WTC11 (cell line): ENCODE results near the gene ATXN7L3B. TPM values are rescaled to one million over a fixed set of nuclear protein-coding genes. Genes with fewer than 3 reads are reported as not detected.

Source experiments
- ATAC-seq: fragments of 200-7000 bp; cut with Tn5 transposase; 2 replicates; pipeline ENCODE4 v1.10.0; 2021; ENCODE audit warnings: mild to moderate bottlenecking, moderate library complexity
- CTCF ChIA-PET: fragments of 300-600 bp; sonication (Branson Sonifier 250); formaldehyde crosslinking; loops from one replicate; lab custom pipeline; 2021; ENCODE audit warnings: antibody characterized with exemption; lab: Charles Lee
- POLR2A ChIA-PET: fragments of 350-600 bp; sonication (Branson Sonifier 250); formaldehyde crosslinking; loops from one replicate; lab custom pipeline; 2021; ENCODE audit warnings: antibody characterized with exemption; lab: Charles Lee
- DNase-seq: peaks from one replicate; pipeline ENCODE4 v3.0.0; 2021; ENCODE audit warnings: low spot score
- H3K27ac Mint-ChIP-seq: 2 replicates; pipeline ENCODE4 v1.8.0; 2021; ENCODE audit warnings: mixed read lengths
- H3K27me3 Mint-ChIP-seq: 2 replicates; pipeline ENCODE4 v1.8.0; 2021; ENCODE audit warnings: low read depth, mild to moderate bottlenecking, moderate library complexity, mixed read lengths
- H3K36me3 Mint-ChIP-seq: 2 replicates; pipeline ENCODE4 v1.8.0; 2021; ENCODE audit warnings: mixed read lengths
- H3K4me1 Mint-ChIP-seq: 2 replicates; pipeline ENCODE4 v1.8.0; 2022; ENCODE audit warnings: mixed read lengths
- H3K4me3 Mint-ChIP-seq: 2 replicates; pipeline ENCODE4 v1.8.0; 2021; ENCODE audit warnings: mild to moderate bottlenecking, moderate library complexity, mixed read lengths
- H3K9me3 Mint-ChIP-seq: 2 replicates; pipeline ENCODE4 v1.8.0; 2021; ENCODE audit warnings: mixed read lengths
- ATF3 ChIP-seq: sonication (generic); formaldehyde crosslinking; conservative IDR thresholded peaks from 2 replicates; pipeline ENCODE4 v1.8.1; 2022; ENCODE audit warnings: mild to moderate bottlenecking, missing genetic modification reagents
- ATF6 ChIP-seq: sonication (generic); formaldehyde crosslinking; IDR thresholded peaks from 2 replicates; pipeline ENCODE4 v1.8.1; 2023; ENCODE audit warnings: mild to moderate bottlenecking, missing genetic modification reagents
- CREM ChIP-seq: sonication (generic); formaldehyde crosslinking; IDR thresholded peaks from 2 replicates; pipeline ENCODE4 v1.8.1; 2022; ENCODE audit warnings: mild to moderate bottlenecking, missing genetic modification reagents, moderate library complexity
- E2F1 ChIP-seq: sonication (generic); formaldehyde crosslinking; IDR thresholded peaks from 2 replicates; pipeline ENCODE4 v1.8.0; 2022; ENCODE audit warnings: mild to moderate bottlenecking, missing genetic modification reagents
- ERG ChIP-seq: fragments of 250-450 bp; sonication (Bioruptor Pico); IDR thresholded peaks from 2 replicates; pipeline ENCODE4 v1.8.0; 2021; ENCODE audit warnings: mild to moderate bottlenecking
- ETV6 ChIP-seq: sonication (generic); formaldehyde crosslinking; IDR thresholded peaks from 2 replicates; pipeline ENCODE4 v1.8.1; 2022; ENCODE audit warnings: mild to moderate bottlenecking, missing genetic modification reagents
- FOXP1 ChIP-seq: sonication (generic); formaldehyde crosslinking; IDR thresholded peaks from 2 replicates; pipeline ENCODE4 v1.8.0; 2022; ENCODE audit warnings: missing genetic modification reagents, mild to moderate bottlenecking, moderate library complexity, borderline replicate concordance
- GABPB1 ChIP-seq: sonication (generic); formaldehyde crosslinking; IDR thresholded peaks from 2 replicates; pipeline ENCODE4 v1.8.1; 2023; ENCODE audit warnings: mild to moderate bottlenecking, missing genetic modification reagents
- IRF2 ChIP-seq: sonication (generic); formaldehyde crosslinking; IDR thresholded peaks from 2 replicates; pipeline ENCODE4 v1.8.0; 2022; ENCODE audit warnings: low read depth, missing genetic modification reagents, borderline replicate concordance
- KAT7 ChIP-seq: sonication (generic); formaldehyde crosslinking; IDR thresholded peaks from 2 replicates; pipeline ENCODE4 v1.8.1; 2023; ENCODE audit warnings: missing genetic modification reagents, mild to moderate bottlenecking, borderline replicate concordance
- MLX ChIP-seq: sonication (generic); formaldehyde crosslinking; IDR thresholded peaks from 2 replicates; pipeline ENCODE4 v1.8.1; 2023; ENCODE audit warnings: mild to moderate bottlenecking, missing genetic modification reagents, moderate library complexity
- NR1H2 ChIP-seq: sonication (generic); formaldehyde crosslinking; IDR thresholded peaks from 2 replicates; pipeline ENCODE4 v1.9.0; 2021; ENCODE audit warnings: mild to moderate bottlenecking, moderate library complexity, missing genetic modification reagents
- OVOL2 ChIP-seq: fragments of 250-450 bp; sonication (Bioruptor Pico); IDR thresholded peaks from 2 replicates; pipeline ENCODE4 v1.9.0; 2021; ENCODE audit warnings: mild to moderate bottlenecking, borderline replicate concordance
- PRRX2 ChIP-seq: fragments of 250-450 bp; sonication (Bioruptor Pico); IDR thresholded peaks from 2 replicates; pipeline ENCODE4 v1.8.0; 2021; ENCODE audit warnings: mild to moderate bottlenecking
- SOX15 ChIP-seq: fragments of 250-450 bp; sonication (Bioruptor Pico); IDR thresholded peaks from 2 replicates; pipeline ENCODE4 v1.9.0; 2021; ENCODE audit warnings: mild to moderate bottlenecking
- TCF7 ChIP-seq: sonication (generic); formaldehyde crosslinking; IDR thresholded peaks from 2 replicates; pipeline ENCODE4 v1.8.0; 2022; ENCODE audit warnings: mild to moderate bottlenecking, low read depth, missing genetic modification reagents, moderate library complexity
- TEAD4 ChIP-seq: sonication (generic); formaldehyde crosslinking; IDR thresholded peaks from 2 replicates; pipeline ENCODE4 v1.8.0; 2022; ENCODE audit warnings: mild to moderate bottlenecking, missing genetic modification reagents
- ZBTB43 ChIP-seq: sonication (generic); formaldehyde crosslinking; IDR thresholded peaks from 2 replicates; pipeline ENCODE4 v1.8.1; 2023; ENCODE audit warnings: mild to moderate bottlenecking, missing genetic modification reagents
- ZMAT4 ChIP-seq: fragments of 250-450 bp; sonication (Bioruptor Pico); IDR thresholded peaks from 2 replicates; pipeline ENCODE4 v1.9.0; 2021; ENCODE audit warnings: mild to moderate bottlenecking
- ZNF219 ChIP-seq: sonication (generic); formaldehyde crosslinking; IDR thresholded peaks from 2 replicates; pipeline ENCODE4 v1.8.0; 2023; ENCODE audit warnings: missing genetic modification reagents, mild to moderate bottlenecking, borderline replicate concordance
- ZNF232 ChIP-seq: sonication (generic); formaldehyde crosslinking; IDR thresholded peaks from 2 replicates; pipeline ENCODE4 v1.8.0; 2022; ENCODE audit warnings: mild to moderate bottlenecking, missing genetic modification reagents
- ZNF512 ChIP-seq: sonication (generic); formaldehyde crosslinking; IDR thresholded peaks from 2 replicates; pipeline ENCODE4 v1.8.1; 2022; ENCODE audit warnings: missing genetic modification reagents, borderline replicate concordance
- ZNF671 ChIP-seq: fragments of 250-450 bp; sonication (Bioruptor Pico); IDR thresholded peaks from 2 replicates; pipeline ENCODE4 v1.8.0; 2021; ENCODE audit warnings: mild to moderate bottlenecking
- ZSCAN18 ChIP-seq: fragments of 250-450 bp; sonication (Bioruptor Pico); IDR thresholded peaks from 2 replicates; pipeline ENCODE4 v2.1.2; 2022; ENCODE audit warnings: mild to moderate bottlenecking, moderate library complexity
- total RNA-seq: library from RNA; stranded (reverse); gene quantifications from 3 replicates; pipeline ENCODE4 v1.2.3, GENCODE V29; 2021

Gene ATXN7L3B
- total RNA-seq, 1 experiment from 2014 or later, result 36.3 TPM

- H3K4me1 Mint-ChIP-seq, result no peaks in the 10 kb centered on the region
- no peak for DNase-seq
- ChIA-PET CTCF (no interaction called here), POLR2A (no interaction called here)
- H3K27me3 Mint-ChIP-seq, result no peaks in the 10 kb centered on the region
- no peak overlapping the region for H3K27ac Mint-ChIP-seq
- no peaks in the 10 kb centered on the region for H3K36me3 Mint-ChIP-seq
- ATAC-seq, result no peak
- no peak for TF ChIP-seq PRRX2 (CRISPR knock-in tag)
- TF ChIP-seq ETV6 (CRISPR knock-in tag), result no peak
- TF ChIP-seq MLX (CRISPR knock-in tag), result no peak
- TF ChIP-seq ZNF232 (CRISPR knock-in tag), result no peak
- TF ChIP-seq ZNF671, result no peak
- no peak for TF ChIP-seq ATF6
- no peak for TF ChIP-seq KAT7 (CRISPR knock-in tag)
- TF ChIP-seq ZNF512, result no peak
- TF ChIP-seq NR1H2 (CRISPR knock-in tag), result no peak
- TF ChIP-seq TCF7, result no peak
- no peak for TF ChIP-seq OVOL2
- TF ChIP-seq FOXP1 (CRISPR knock-in tag), result no peak
- no peak for TF ChIP-seq ZBTB43 (CRISPR knock-in tag)
- no peak for TF ChIP-seq ZNF219 (CRISPR knock-in tag)
- TF ChIP-seq ZMAT4 (CRISPR knock-in tag), result no peak
- no peak for TF ChIP-seq ATF3 (CRISPR knock-in tag)
- TF ChIP-seq IRF2, result no peak
- H3K4me3 Mint-ChIP-seq, result no peak overlapping the region
- H3K9me3 Mint-ChIP-seq, result peaks cover 11% of the 10 kb centered on the region; the same call in 1 of the 2 replicates
These were observed 10.1 kb upstream of the ATXN7L3B start for GRCh38 chr12:74527491-74527890.

- CTCF ChIA-PET, result no interaction called here
- TF ChIP-seq SOX15 (CRISPR knock-in tag) (no peak), E2F1 (CRISPR knock-in tag) (no peak), ZBTB43 (CRISPR knock-in tag) (no peak), TEAD4 (CRISPR knock-in tag) (no peak), GABPB1 (CRISPR knock-in tag) (no peak), ZSCAN18 (CRISPR knock-in tag) (no peak), CREM (CRISPR knock-in tag) (no peak), ERG (CRISPR knock-in tag) (no peak), ATF3 (CRISPR knock-in tag) (no peak)
- POLR2A ChIA-PET, result no interaction called here
- Mint-ChIP-seq H3K27ac (no peak overlapping the region), H3K36me3 (no peaks in the 10 kb centered on the region), H3K27me3 (no peaks in the 10 kb centered on the region), H3K4me1 (no peaks in the 10 kb centered on the region), H3K4me3 (no peak overlapping the region), H3K9me3 (no peaks in the 10 kb centered on the region)
- DNase-seq (no peak), ATAC-seq (no peak)
These were observed 7.0 kb upstream of the ATXN7L3B start for GRCh38 chr12:74530676-74531075.
